HepG2 (cell line): ENCODE data around the gene CTU2.

Experiments used
- CHD2 ChIP-seq: IDR thresholded peaks from 2 replicates; pipeline ENCODE4 v1.6.1; 2011; ENCODE audit warnings: low read depth, low read length, improper control_type of control experiment
- CTCF ChIP-seq: sonication (generic); formaldehyde crosslinking; IDR thresholded peaks from 2 replicates; pipeline ENCODE4 v1.5.0; 2020; ENCODE audit warnings: mild to moderate bottlenecking, missing genetic modification reagents, moderate library complexity
- EZH2 ChIP-seq: conservative IDR thresholded peaks from 2 replicates; pipeline ENCODE4 v1.6.1; 2012; ENCODE audit warnings: mild to moderate bottlenecking, low read depth, low read length, moderate library complexity
- TAF1 ChIP-seq: sonication (generic); formaldehyde crosslinking; IDR thresholded peaks from 2 replicates; pipeline ENCODE4 v1.4.0; 2020; ENCODE audit warnings: missing genetic modification reagents
- ZNF17 ChIP-seq: sonication (generic); formaldehyde crosslinking; IDR thresholded peaks from 2 replicates; pipeline ENCODE4 v1.5.0; 2020; ENCODE audit warnings: mild to moderate bottlenecking, missing genetic modification reagents

GRCh38 chr16:88752386-88753002 lies 46.2 kb downstream of the CTU2 start:
- TF ChIP-seq ZNF17 (CRISPR knock-in tag) (no peak), CTCF (CRISPR knock-in tag) (no peak), CHD2 (no peak), TAF1 (no peak), EZH2 (no peak)
